AG04449 (cell line): ENCODE data around the gene ADGRL2.

Experiments used
- CTCF ChIA-PET: fragments of 350-600 bp; formaldehyde crosslinking; extraction: SDS; loops from one replicate; lab custom pipeline; 2021; ENCODE audit warnings: antibody characterized with exemption; lab: Yijun Ruan, JAX
- POLR2A ChIA-PET: fragments of 400-600, 350-600 bp; formaldehyde crosslinking; extraction: SDS; loops from one replicate; lab custom pipeline; 2020; ENCODE audit warnings: antibody characterized with exemption, inconsistent platforms; lab: Yijun Ruan, JAX
- DNase-seq: peaks from one replicate; pipeline ENCODE4 v3.0.0-alpha.2; 2010; ENCODE audit warnings: low read depth, low spot score
- H3K4me3 ChIP-seq: 2 replicates; pipeline ENCODE4 v1.5.1; 2011; ENCODE audit warnings: low read depth, mild to moderate bottlenecking, control low read depth, low read length
- CTCF ChIP-seq: IDR thresholded peaks from one replicate; pipeline ENCODE4 v1.5.1; 2011; ENCODE audit warnings: mild to moderate bottlenecking, moderate library complexity, low read length, control low read depth, inconsistent platforms; ENCODE audit not compliant: insufficient read depth; ENCODE audit errors: missing control alignments

Gene ADGRL2

GRCh38 chr1:81848880-81849682, 48.3 kb downstream of the ADGRL2 start:
- POLR2A ChIA-PET: no interaction called here
- CTCF ChIA-PET: no interaction called here
- no peak for DNase-seq
- H3K4me3 ChIP-seq: no peak overlapping the region
- TF ChIP-seq CTCF: no peak

GRCh38 chr1:81850031-81850430, 49.3 kb downstream of the ADGRL2 start:
- ChIA-PET CTCF (no interaction called here), POLR2A (no interaction called here)
- no peak for TF ChIP-seq CTCF
- H3K4me3 ChIP-seq: no peak overlapping the region
- no peak for DNase-seq

- POLR2A ChIA-PET: no interaction called here
- no peak for TF ChIP-seq CTCF
- CTCF ChIA-PET: interaction anchor here (2.0 kb wide), 1 partner anchor 47 kb away, joined by 4 read pairs; no protein-coding TSS in a partner anchor
- no peak for DNase-seq
- H3K4me3 ChIP-seq: no peak overlapping the region
Measured at GRCh38 chr1:81850495-81850894, 49.8 kb downstream of the ADGRL2 start.

GRCh38 chr1:81851217-81851616, 50.5 kb downstream of the ADGRL2 start:
- no peak for DNase-seq
- POLR2A ChIA-PET: no interaction called here
- TF ChIP-seq CTCF: no peak
- CTCF ChIA-PET: interaction anchor here (2.0 kb wide), 1 partner anchor 48 kb away, joined by 4 read pairs; no protein-coding TSS in a partner anchor
- H3K4me3 ChIP-seq: no peak overlapping the region

GRCh38 chr1:81852961-81853360, 52.2 kb downstream of the ADGRL2 start:
- TF ChIP-seq CTCF: no peak
- ChIA-PET CTCF (no interaction called here), POLR2A (no interaction called here)
- DNase-seq: no peak
- no peak overlapping the region for H3K4me3 ChIP-seq

GRCh38 chr1:81867235-81867634, 66.5 kb downstream of the ADGRL2 start:
- no peak overlapping the region for H3K4me3 ChIP-seq
- no peak for TF ChIP-seq CTCF
- ChIA-PET CTCF (no interaction called here), POLR2A (no interaction called here)
- no peak for DNase-seq
